Sigmoid colon (tissue), 7 donors: ENCODE measurements around the gene NR2F1-AS1. TPM values are rescaled to one million over a fixed set of nuclear protein-coding genes. Genes with fewer than 3 reads are reported as not detected.

ENCODE experiments used
- DNase-seq: peaks from one replicate; pipeline ENCODE4 v3.0.0-alpha.2; 2019
- H3K27ac ChIP-seq, 4 donors: fragments of 200-600 bp; sonication (generic); one replicate each; pipeline ENCODE4 v1.5.1; 2016 to 2019; ENCODE audit warnings: mild to moderate bottlenecking in 1 of 4
- H3K27me3 ChIP-seq, 3 donors: fragments of 200-600 bp; sonication (generic); one replicate each; pipeline ENCODE4 v1.5.1; 2019; ENCODE audit warnings: mild to moderate bottlenecking in 1 of 3
- H3K36me3 ChIP-seq, 4 donors: fragments of 200-600 bp; sonication (generic); one replicate each; pipeline ENCODE4 v1.5.1; 2016 to 2019
- H3K4me1 ChIP-seq, 4 donors: fragments of 200-600 bp; sonication (generic); one replicate each; pipeline ENCODE4 v1.5.1; 2017 to 2019
- H3K4me3 ChIP-seq, 4 donors: fragments of 200-600 bp; sonication (generic); one replicate each; pipeline ENCODE4 v1.5.1; 2017 to 2019; ENCODE audit warnings: mild to moderate bottlenecking in 2 of 4, moderate library complexity in 1 of 4
- H3K9me3 ChIP-seq, 4 donors: fragments of 200-600 bp in 3 of 4; sonication (generic) in 3 of 4; one replicate each; pipeline versions ENCODE4 v1.5.1 to v1.6.1; 2013 to 2019
- EP300 ChIP-seq, 4 donors: sonication (generic); formaldehyde crosslinking; IDR thresholded peaks; one replicate each; pipeline ENCODE4 v1.6.1; 2017; ENCODE audit warnings: antibody characterized with exemption in 4 of 4
- POLR2A ChIP-seq, 2 donors: fragments of 450-650 bp; IDR thresholded peaks; one replicate each; pipeline ENCODE4 v1.6.1; 2016; ENCODE audit warnings: antibody characterized with exemption in 2 of 2, mild to moderate bottlenecking in 2 of 2, moderate library complexity in 2 of 2
- POLR2AphosphoS5 ChIP-seq, 4 donors: sonication (generic); formaldehyde crosslinking; IDR thresholded peaks; one replicate each; pipeline ENCODE4 v1.6.1; 2017; ENCODE audit warnings: antibody characterized with exemption in 4 of 4
- WGBS, 2 donors: extraction: QIAGEN DNeasy Blood & Tissue Kit; methylation state at CpG; one replicate each; pipeline ENCODE4 v1.1.7; 2013; 5-methylcytosine and 5-hydroxymethylcytosine counted together
- intact Hi-C: fragments of 100-400 bp; cut with DNase I; formaldehyde crosslinking; loops from one replicate; pipeline ENCODE4 v1.15.1; 2023
- polyA plus RNA-seq, 3 donors: library from polyadenylated mRNA; stranded (reverse); fragments of 200-250 nt; gene quantifications; one replicate each; pipeline ENCODE4 v1.2.3, GENCODE V29; 2013
- total RNA-seq, 4 donors: library from RNA; depleted of rRNA; stranded (reverse); fragments of >200 nt; gene quantifications; one replicate each; pipeline ENCODE4 v1.1.0, GENCODE V29; 2016
- TF ChIP-seq, protein P1 (sequence below), 4 experiments: fragments of 450-650 bp in 3 of 4; fragments of 200-600 bp in 1 of 4; IDR thresholded peaks; one replicate each; pipeline ENCODE4 v1.5.1; 2016 to 2019; ENCODE audit warnings: antibody characterized with exemption in 4 of 4, mild to moderate bottlenecking in 3 of 4, moderate library complexity in 2 of 4
- donor health status: healthy with polysubstance abuse.
- donor health status: Bipolar disorder and iron deficiency.
- donor health status: healthy.

Gene NR2F1-AS1
- total and polyA plus RNA-seq, 7 donors = 1.4 to 15.2 (median 8.9) TPM

DNA sequence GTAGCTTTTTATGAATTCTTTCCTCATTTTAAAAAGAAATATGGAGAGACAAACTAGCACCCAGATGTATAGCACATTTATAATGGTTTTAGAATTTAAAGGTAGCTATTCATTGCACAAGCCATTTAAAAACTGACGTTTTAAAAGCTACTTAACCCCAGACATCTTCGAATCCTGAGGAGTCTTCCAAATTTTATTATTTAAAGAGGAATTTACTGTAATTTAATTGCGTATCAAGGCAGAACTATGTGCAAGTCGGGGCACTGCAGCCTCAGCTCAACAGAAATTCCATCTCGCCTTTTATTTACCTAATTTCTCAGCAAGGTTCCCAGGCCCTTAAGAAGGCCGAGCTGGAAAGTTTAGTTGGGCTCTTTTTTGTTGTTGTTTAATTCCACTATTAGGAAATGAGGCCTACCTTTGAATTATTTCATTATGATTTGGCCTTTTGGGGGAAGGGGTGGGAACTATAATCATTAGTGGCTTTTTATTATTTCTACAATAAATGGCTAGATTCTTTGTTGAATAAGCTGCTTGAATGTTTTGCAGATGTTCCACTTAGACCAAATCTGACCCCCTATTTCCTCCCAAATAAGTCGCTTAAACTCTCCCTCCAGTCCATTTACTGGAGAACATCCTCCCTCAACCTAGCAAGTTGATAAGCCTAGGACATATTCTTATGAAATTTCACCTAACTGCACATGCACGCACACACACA, 22.2 kb upstream of the NR2F1-AS1 start:
- WGBS, 2 donors = 42 to 50% methylated on average over 8 of the region's 8 CpGs
- no peak overlapping the region for H3K4me3 ChIP-seq
- H3K27me3 ChIP-seq = peaks cover 9 to 95% (median 36%) of the 10 kb centered on the region in 3 donors
- peak overlapping the region in 1 of 4 donors; percentile 80 for H3K27ac ChIP-seq
- intact Hi-C loops = no loop called here
- H3K4me1 ChIP-seq = peaks cover 0 to 15% (median 10%) of the 10 kb centered on the region in 4 donors
- H3K36me3 ChIP-seq = no peaks in the 10 kb centered on the region
- no peak for DNase-seq
- TF ChIP-seq POLR2AphosphoS5 (IDR thresholded peaks at IDR 0.05) (no peak), EP300 (IDR thresholded peaks at IDR 0.05) (no peak), POLR2A (IDR thresholded peaks at IDR 0.05) (no peak)
- TF ChIP-seq, protein P1, sequence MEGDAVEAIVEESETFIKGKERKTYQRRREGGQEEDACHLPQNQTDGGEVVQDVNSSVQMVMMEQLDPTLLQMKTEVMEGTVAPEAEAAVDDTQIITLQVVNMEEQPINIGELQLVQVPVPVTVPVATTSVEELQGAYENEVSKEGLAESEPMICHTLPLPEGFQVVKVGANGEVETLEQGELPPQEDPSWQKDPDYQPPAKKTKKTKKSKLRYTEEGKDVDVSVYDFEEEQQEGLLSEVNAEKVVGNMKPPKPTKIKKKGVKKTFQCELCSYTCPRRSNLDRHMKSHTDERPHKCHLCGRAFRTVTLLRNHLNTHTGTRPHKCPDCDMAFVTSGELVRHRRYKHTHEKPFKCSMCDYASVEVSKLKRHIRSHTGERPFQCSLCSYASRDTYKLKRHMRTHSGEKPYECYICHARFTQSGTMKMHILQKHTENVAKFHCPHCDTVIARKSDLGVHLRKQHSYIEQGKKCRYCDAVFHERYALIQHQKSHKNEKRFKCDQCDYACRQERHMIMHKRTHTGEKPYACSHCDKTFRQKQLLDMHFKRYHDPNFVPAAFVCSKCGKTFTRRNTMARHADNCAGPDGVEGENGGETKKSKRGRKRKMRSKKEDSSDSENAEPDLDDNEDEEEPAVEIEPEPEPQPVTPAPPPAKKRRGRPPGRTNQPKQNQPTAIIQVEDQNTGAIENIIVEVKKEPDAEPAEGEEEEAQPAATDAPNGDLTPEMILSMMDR (IDR thresholded peaks at IDR 0.05) = no peak
- H3K9me3 ChIP-seq = no peaks in the 10 kb centered on the region

GRCh38 chr5:93602241-93603077, 21.4 kb upstream of the NR2F1-AS1 start:
- H3K36me3 ChIP-seq = no peaks in the 10 kb centered on the region
- peak overlapping the region in 1 of 4 donors; percentile 80 for H3K27ac ChIP-seq
- H3K27me3 ChIP-seq = peaks cover 9 to 95% (median 32%) of the 10 kb centered on the region in 3 donors
- intact Hi-C loops = no loop called here
- peaks cover 0 to 8% (median 7%) of the 10 kb centered on the region in 4 donors for H3K4me1 ChIP-seq
- no peak overlapping the region for H3K4me3 ChIP-seq
- no peak for DNase-seq
- TF ChIP-seq POLR2A (IDR thresholded peaks at IDR 0.05) = no peak
- TF ChIP-seq, protein P1 (IDR thresholded peaks at IDR 0.05) = no peak
- no peak for TF ChIP-seq POLR2AphosphoS5 (IDR thresholded peaks at IDR 0.05)
- TF ChIP-seq EP300 (IDR thresholded peaks at IDR 0.05) = no peak
- WGBS, 2 donors = 14 to 25% methylated on average over 39 of the region's 39 CpGs
- no peaks in the 10 kb centered on the region for H3K9me3 ChIP-seq

DNA sequence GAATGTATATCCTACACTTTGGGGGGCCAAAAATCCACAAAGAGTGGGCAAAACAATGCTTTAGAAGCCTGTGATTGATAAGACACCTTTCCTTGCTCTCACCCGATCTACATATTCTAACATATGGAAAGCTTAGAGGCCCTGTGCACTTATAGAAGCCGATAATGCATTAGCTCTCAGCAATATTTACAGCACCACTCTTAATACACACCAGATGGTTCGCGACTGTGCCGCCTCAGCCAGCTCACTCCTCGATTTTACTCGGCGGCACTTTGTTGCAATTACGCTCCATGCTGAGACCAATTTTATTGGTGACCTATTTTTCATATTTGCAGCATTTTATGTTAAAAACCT, 20.8 kb upstream of the NR2F1-AS1 start:
- Histone ChIP-seq H3K27ac (peak overlapping the region in 1 of 4 donors; percentile 80), H3K4me3 (no peak overlapping the region), H3K36me3 (no peaks in the 10 kb centered on the region), H3K27me3 (peaks cover 9 to 95% (median 31%) of the 10 kb centered on the region in 3 donors), H3K9me3 (no peaks in the 10 kb centered on the region), H3K4me1 (peaks cover 0 to 8% (median 7%) of the 10 kb centered on the region in 4 donors)
- intact Hi-C loops = no loop called here
- TF ChIP-seq POLR2AphosphoS5 (IDR thresholded peaks at IDR 0.05) (no peak), EP300 (IDR thresholded peaks at IDR 0.05) (no peak), POLR2A (IDR thresholded peaks at IDR 0.05) (no peak)
- TF ChIP-seq, protein P1 (IDR thresholded peaks at IDR 0.05) = no peak
- DNase-seq = no peak
- 21 to 22% methylated on average over 9 of the region's 9 CpGs for WGBS, 2 donors

DNA sequence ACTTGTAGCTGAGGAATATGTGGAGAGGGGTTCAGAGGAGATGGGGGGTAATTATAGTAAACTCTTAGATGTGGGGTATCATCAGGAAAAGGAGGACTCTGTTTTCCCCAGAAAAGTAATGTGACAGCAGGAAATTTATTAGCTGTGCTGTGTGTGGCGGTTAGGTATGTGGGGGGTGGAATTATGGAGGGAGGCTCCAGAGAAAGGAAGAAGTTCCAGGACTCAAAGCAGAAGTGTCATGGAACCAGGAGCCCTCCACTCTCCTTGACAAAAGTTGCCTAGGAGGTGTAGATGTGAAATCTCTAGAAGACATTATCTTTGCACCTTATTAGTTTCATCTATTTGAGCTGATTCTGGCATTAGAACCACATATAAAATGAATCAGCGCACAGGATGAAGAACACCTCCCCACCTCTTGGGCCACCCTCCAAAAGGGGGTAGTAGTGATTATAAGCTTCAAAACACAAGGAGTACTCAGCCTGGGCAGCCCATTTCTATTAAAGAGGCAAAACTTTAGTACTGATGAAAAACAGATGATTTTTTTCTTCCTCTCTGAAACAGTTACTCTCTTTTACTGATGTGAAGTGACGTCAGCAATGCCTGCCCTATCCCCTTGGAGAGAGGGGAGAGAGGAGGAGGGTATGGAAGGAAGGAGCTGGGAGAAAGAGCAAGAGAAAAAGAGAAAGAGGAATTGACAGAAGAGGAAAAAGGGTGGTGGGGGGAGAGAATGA, 20.2 kb upstream of the NR2F1-AS1 start:
- DNase-seq = no peak
- intact Hi-C loops = no loop called here
- H3K36me3 ChIP-seq = no peaks in the 10 kb centered on the region
- H3K4me1 ChIP-seq = peaks cover 0 to 8% (median 7%) of the 10 kb centered on the region in 4 donors
- H3K4me3 ChIP-seq = no peak overlapping the region
- H3K27me3 ChIP-seq = peaks cover 9 to 95% (median 26%) of the 10 kb centered on the region in 3 donors
- 30 to 39% methylated on average over 3 of the region's 3 CpGs for WGBS, 2 donors
- TF ChIP-seq POLR2AphosphoS5 (IDR thresholded peaks at IDR 0.05) (no peak), POLR2A (IDR thresholded peaks at IDR 0.05) (no peak), EP300 (IDR thresholded peaks at IDR 0.05) (no peak)
- TF ChIP-seq, protein P1 (IDR thresholded peaks at IDR 0.05) = no peak
- H3K9me3 ChIP-seq = no peaks in the 10 kb centered on the region
- H3K27ac ChIP-seq = peak overlapping the region in 1 of 4 donors; percentile 80
